K562 (cell line): Measurements from ENCODE around the gene OTOP3. TPM values are rescaled to one million over a fixed set of nuclear protein-coding genes. Genes with fewer than 3 reads are reported as not detected.
A peak's percentile ranks its signal among the peaks of the same experiment; 100 is the strongest.

Experiments
- ATAC-seq: fragments of 200-7000 bp; cut with Tn5 transposase; 3 replicates; pipeline ENCODE4 v1.9.1; 2020; ENCODE audit warnings: moderate library complexity
- BruUV-seq: library from RNA; stranded (reverse); fragments of 400-500 nt; replicated peaks from 2 replicates; lab custom pipeline; 2021; lab: Mats Ljungman, UMichigan
- CTCF ChIA-PET: fragments of 300-600 bp; formaldehyde crosslinking; extraction: SDS; loops from one replicate; lab custom pipeline; 2021; ENCODE audit warnings: low intra/inter-chr PET ratio; lab: Yijun Ruan, JAX
- POLR2A ChIA-PET: fragments of 300-600, 350-650 bp; sonication (Branson Sonifier 250); formaldehyde crosslinking; extraction: SDS; loops from one replicate; lab custom pipeline; 2021; ENCODE audit warnings: antibody characterized with exemption, inconsistent platforms; lab: Yijun Ruan, JAX
- DNase-seq, 4 experiments: peaks; one replicate each; pipeline versions ENCODE4 v3.0.0 to v3.0.0-alpha.2; 2011 to 2018; ENCODE audit warnings: low spot score in 3 of 4, mixed read lengths in 3 of 4; ENCODE audit errors: extremely low read depth in 1 of 4
- FAIRE-seq: peaks from 2 replicates; lab custom pipeline; 2011; peaks lifted over from hg19 to GRCh38; lab: Jason Lieb, UNC
- H2AFZ ChIP-seq: 2 replicates; pipeline ENCODE4 v1.6.0; 2011; ENCODE audit warnings: low read depth, low read length, control low read depth, inconsistent platforms
- H3K27ac ChIP-seq: fragments of 200-600 bp; 3 replicates; pipeline ENCODE4 v1.8.0; 2011; ENCODE audit warnings: low read depth, mild to moderate bottlenecking, control low read depth, inconsistent platforms, low read length, moderate library complexity, mixed read lengths; ENCODE audit errors: extremely low read depth
- H3K27me3 ChIP-seq, 2 experiments: fragments of 300-600 bp in 1 of 2; 2 replicates in 1 of 2; 3 replicates in 1 of 2; pipeline versions ENCODE4 v1.6.0 to v1.8.0; 2011; ENCODE audit warnings: inconsistent platforms in 2 of 2, low read length in 2 of 2, mild to moderate bottlenecking in 1 of 2, mixed read lengths in 1 of 2, moderate library complexity in 1 of 2; ENCODE audit not compliant: control insufficient read depth in 2 of 2, insufficient read depth in 2 of 2
- H3K36me3 ChIP-seq: fragments of 300-600 bp; 3 replicates; pipeline ENCODE4 v1.8.0; 2011; ENCODE audit warnings: mild to moderate bottlenecking, low read length, inconsistent platforms; ENCODE audit not compliant: control insufficient read depth, insufficient read depth
- H3K4me1 ChIP-seq, 2 experiments: fragments of 200-600 bp in 1 of 2; replicated peaks in 1 of 2; 2 replicates in 1 of 2; 3 replicates in 1 of 2; pipeline versions ENCODE4 v1.5.1 to v1.8.0; 2011; ENCODE audit warnings: inconsistent platforms in 2 of 2, low read length in 2 of 2, mild to moderate bottlenecking in 1 of 2, mixed read lengths in 1 of 2, moderate library complexity in 1 of 2; ENCODE audit not compliant: control insufficient read depth in 2 of 2, insufficient read depth in 2 of 2
- H3K4me2 ChIP-seq: 2 replicates; pipeline ENCODE4 v1.6.1; 2011; ENCODE audit warnings: low read length, control low read depth, inconsistent platforms, mixed read lengths; ENCODE audit not compliant: insufficient read depth
- H3K4me3 ChIP-seq: fragments of 200-600 bp; sonication (generic), shearing (Covaris generic); 2 replicates; pipeline ENCODE4 v1.5.1; 2016; ENCODE audit warnings: control low read depth, inconsistent platforms
- H3K79me2 ChIP-seq: fragments of 200-600 bp; 3 replicates; pipeline ENCODE4 v1.8.0; 2011; ENCODE audit warnings: low read length, inconsistent platforms; ENCODE audit not compliant: control insufficient read depth, insufficient read depth
- H3K9ac ChIP-seq, 2 experiments: 2 replicates each; pipeline versions ENCODE4 v1.6.0 to v1.6.1; 2011; ENCODE audit warnings: low read depth in 2 of 2, low read length in 2 of 2, control low read depth in 1 of 2, inconsistent platforms in 1 of 2, mild to moderate bottlenecking in 1 of 2, mixed read lengths in 1 of 2; ENCODE audit not compliant: insufficient read depth in 1 of 2
- H3K9me1 ChIP-seq: one replicate; pipeline ENCODE4 v1.6.0; 2011; ENCODE audit warnings: inconsistent platforms, mild to moderate bottlenecking, low read length, moderate library complexity; ENCODE audit not compliant: control insufficient read depth, insufficient read depth
- H3K9me3 ChIP-seq: replicated peaks from 2 replicates; pipeline ENCODE4 v1.5.1; 2011; ENCODE audit warnings: low read depth, low read length, inconsistent platforms; ENCODE audit not compliant: control insufficient read depth, insufficient read depth
- H4K20me1 ChIP-seq: replicated peaks from 2 replicates; pipeline ENCODE4 v1.6.1; 2011; ENCODE audit warnings: low read length, inconsistent platforms, mixed read lengths; ENCODE audit not compliant: control insufficient read depth, insufficient read depth
- ARHGAP35 ChIP-seq: fragments of 450-650 bp; IDR thresholded peaks from 2 replicates; pipeline ENCODE4 v1.6.1; 2018; ENCODE audit not compliant: partially characterized antibody
- BRD9 ChIP-seq: fragments of 450-650 bp; IDR thresholded peaks from 2 replicates; pipeline ENCODE4 v1.6.1; 2018; ENCODE audit warnings: low read depth; ENCODE audit not compliant: partially characterized antibody
- ILF3 ChIP-seq: fragments of 450-650 bp; IDR thresholded peaks from 2 replicates; pipeline ENCODE4 v1.6.1; 2018; ENCODE audit warnings: antibody characterized with exemption, mild to moderate bottlenecking, moderate library complexity, borderline replicate concordance
- MYNN ChIP-seq, 2 experiments: sonication (generic); formaldehyde crosslinking in 1 of 2; IDR thresholded peaks; 2 replicates each; pipeline versions ENCODE4 v1.5.0 to v1.6.1; 2016 to 2020; ENCODE audit warnings: antibody characterized with exemption in 1 of 2, missing genetic modification reagents in 1 of 2
- NR4A1 ChIP-seq, 2 experiments: fragments of 250-450 bp in 1 of 2; fragments of 450-650 bp in 1 of 2; sonication (Bioruptor Pico) in 1 of 2; IDR thresholded peaks; 2 replicates each; pipeline versions ENCODE4 v1.4.0 to v1.6.1; 2016 to 2020; ENCODE audit warnings: mild to moderate bottlenecking in 2 of 2, missing compliant biosample characterization in 1 of 2, missing genetic modification characterization in 1 of 2, moderate library complexity in 1 of 2
- RBM34 ChIP-seq: fragments of 200-400 bp; formaldehyde crosslinking; IDR thresholded peaks from 2 replicates; pipeline ENCODE4 v1.6.1; 2018; ENCODE audit warnings: low read length, borderline replicate concordance; ENCODE audit not compliant: insufficient read depth
- RBM39 ChIP-seq: fragments of 200-400 bp; formaldehyde crosslinking; optimal IDR thresholded peaks from 2 replicates; pipeline ENCODE3; 2018; ENCODE audit warnings: low read depth, low read length
- SMAD1 ChIP-seq: fragments of 150-350 bp; IDR thresholded peaks from 2 replicates; pipeline ENCODE4 v1.6.1; 2014; ENCODE audit warnings: low read length, low read depth; ENCODE audit not compliant: partially characterized antibody
- TFAM ChIP-seq: fragments of 250-450 bp; sonication (Bioruptor Pico); conservative IDR thresholded peaks from 2 replicates; pipeline ENCODE4 v1.5.0; 2021; ENCODE audit warnings: mild to moderate bottlenecking, moderate library complexity
- WGBS: fragments of 100-300 bp; shearing (Covaris generic); methylation state at CpG from one replicate; pipeline ENCODE4 v1.1.6; 2016; ENCODE audit warnings: low coverage, mixed read lengths; ENCODE audit not compliant: insufficient coverage; ENCODE audit errors: missing lambda C conversion rate; 5-methylcytosine and 5-hydroxymethylcytosine counted together
- in situ Hi-C: fragments of 300-500 bp; cut with MboI; formaldehyde crosslinking; loops from 4 replicates; pipeline ENCODE4 v1.15.0; 2018; ENCODE audit warnings: inconsistent platforms, mixed read lengths
- intact Hi-C: fragments of 100-400 bp; cut with micrococcal nuclease; formaldehyde crosslinking; loops from 2 replicates; pipeline ENCODE4 v1.14.2; 2022
- polyA plus RNA-seq, 8 experiments: library from polyadenylated mRNA; depleted of rRNA in 4 of 8; stranded (reverse) in 5 of 8; unstranded in 3 of 8; fragments of >200 nt; fragmentation: Nextera tagmentation in 2 of 8; fragmentation: Illumina TruSeq in 1 of 8; extraction: Ambion mirVana in 2 of 8; extraction: Trizol in 1 of 8; gene quantifications; 2 replicates each; pipeline versions ENCODE4 v1.2.1 to v1.2.3, GENCODE V29; 2011 to 2014; ENCODE audit warnings: inconsistent platforms in 1 of 8, missing spikeins in 1 of 8
- total RNA-seq, 7 experiments: library from RNA; depleted of rRNA in 6 of 7; stranded (reverse); fragments of >200 nt in 6 of 7; fragmentation: Illumina TruSeq in 2 of 7; extraction: Trizol in 2 of 7; gene quantifications; 2 replicates each; pipeline versions ENCODE4 v1.2.1 to v1.2.3, GENCODE V29; 2011 to 2021; ENCODE audit warnings: low replicate concordance in 1 of 7
- TF ChIP-seq, protein P1 (sequence below): fragments of 450-650 bp; IDR thresholded peaks from 2 replicates; pipeline ENCODE4 v1.6.1; 2016

Gene OTOP3
- total and polyA plus RNA-seq, 9 of the 15 experiments (the other 6 are each of a cell fraction or from before 2014, with no cell fraction given) = not detected

DNA sequence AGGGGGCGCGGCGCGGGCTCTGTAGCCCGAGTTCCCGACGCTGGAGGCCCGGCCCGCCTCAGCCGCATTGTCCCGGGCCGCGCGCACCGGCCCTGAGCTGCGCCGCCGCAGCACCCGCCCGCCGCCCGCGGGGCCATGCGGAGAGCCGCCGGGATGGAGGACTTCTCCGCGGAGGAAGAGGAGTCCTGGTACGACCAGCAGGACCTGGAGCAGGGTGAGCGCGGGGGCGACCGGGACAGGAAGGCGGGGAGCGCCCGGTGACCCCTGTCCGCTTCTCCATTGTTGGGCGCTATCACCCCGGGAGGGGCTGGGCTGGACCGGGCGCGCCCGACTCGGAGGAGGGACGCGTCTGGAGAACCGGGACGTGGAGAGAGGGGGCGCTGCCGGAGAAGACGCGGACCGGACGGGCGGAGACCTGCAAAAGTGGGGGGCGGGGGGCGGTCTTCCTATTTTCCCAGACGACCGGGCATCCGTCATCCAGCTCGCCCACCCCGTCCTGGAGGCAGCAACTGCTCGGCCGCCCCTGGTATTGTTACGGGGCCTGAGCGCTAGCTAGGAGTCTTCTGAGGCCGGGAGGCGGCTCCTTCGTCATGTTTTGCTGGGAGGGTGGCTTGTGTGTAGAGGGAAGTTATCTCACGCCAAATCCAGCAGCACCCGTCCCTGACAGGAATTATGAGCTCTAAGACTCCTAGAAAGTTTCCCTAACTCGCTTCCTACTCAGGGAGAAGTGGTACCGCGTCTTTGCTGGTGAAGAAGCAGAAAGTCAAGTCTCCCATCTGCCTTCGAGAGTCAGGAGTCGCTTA lies 52.4 kb downstream of the OTOP3 start (continued):
- TF ChIP-seq SMAD1 = no peak
- no peak for TF ChIP-seq ARHGAP35
- TF ChIP-seq MYNN (IDR thresholded peaks at IDR 0.05) = no peak
- no peak for TF ChIP-seq MYNN (CRISPR knock-in tag; IDR thresholded peaks at IDR 0.05)
- TF ChIP-seq, all 486 proteins: peak for 66

DNA sequence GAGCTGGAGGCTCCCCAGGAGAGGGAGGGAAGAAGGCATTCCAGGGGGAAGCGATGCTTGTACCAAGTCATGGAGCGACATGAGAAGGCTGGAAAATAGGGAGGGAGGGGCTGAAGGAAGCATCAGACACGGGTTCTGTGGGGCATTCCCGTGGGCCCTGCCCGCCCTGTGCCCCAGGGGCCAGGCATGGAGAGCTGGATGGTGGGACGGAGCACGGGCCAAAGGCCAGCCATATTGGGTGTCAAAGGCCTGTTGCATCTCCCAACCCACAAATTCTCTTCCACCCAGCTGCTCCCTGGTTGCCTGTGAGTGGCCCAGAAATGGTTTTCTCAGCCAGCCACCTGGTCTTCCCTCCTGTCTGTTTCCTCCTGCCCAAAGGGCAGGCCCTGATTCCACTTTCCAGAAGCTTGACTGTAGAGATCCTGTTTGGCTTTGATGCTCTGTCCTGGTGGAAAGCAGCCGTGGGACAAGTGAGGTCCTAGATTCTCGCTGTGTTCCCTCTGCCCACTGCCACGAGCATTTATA lies 54.9 kb downstream of the OTOP3 start:
- peaks cover 7% of the 10 kb centered on the region; the same call in 1 of the 2 replicates for H4K20me1 ChIP-seq
- POLR2A ChIA-PET = interaction anchor here (1.0 to 6.4 kb wide), 5 partner anchors 11 to 22 kb away, joined by 4 to 56 read pairs (median 5); partner anchors contain the start of gene MRPL58
- no peak overlapping the region for H3K27ac ChIP-seq
- WGBS = 79% methylated on average over 10 of the region's 10 CpGs
- ATAC-seq (no peak), FAIRE-seq (no peak), DNase-seq (no peak)
- peaks cover 12 to 32% of the 10 kb centered on the region in 2 experiments; a peak in 4 of 5 replicates for H3K4me1 ChIP-seq
- CTCF ChIA-PET = no interaction called here
- intact Hi-C loops (no loop called here), in situ Hi-C loops (no loop called here)
- no peaks in the 10 kb centered on the region for H3K27me3 ChIP-seq
- peak overlapping the region in 1 of 2 experiments; percentile 68; a peak in 1 of 4 replicates for H3K9ac ChIP-seq
- TF ChIP-seq RBM39 = no peak
- no peak for TF ChIP-seq BRD9
- TF ChIP-seq RBM34 = no peak
- TF ChIP-seq ILF3 = no peak
- TF ChIP-seq TFAM (CRISPR knock-in tag) = no peak
- TF ChIP-seq NR4A1 (CRISPR knock-in tag; IDR thresholded peaks at IDR 0.05) = no peak
- TF ChIP-seq NR4A1 (tag; IDR thresholded peaks at IDR 0.05) = no peak
- TF ChIP-seq, protein P1, sequence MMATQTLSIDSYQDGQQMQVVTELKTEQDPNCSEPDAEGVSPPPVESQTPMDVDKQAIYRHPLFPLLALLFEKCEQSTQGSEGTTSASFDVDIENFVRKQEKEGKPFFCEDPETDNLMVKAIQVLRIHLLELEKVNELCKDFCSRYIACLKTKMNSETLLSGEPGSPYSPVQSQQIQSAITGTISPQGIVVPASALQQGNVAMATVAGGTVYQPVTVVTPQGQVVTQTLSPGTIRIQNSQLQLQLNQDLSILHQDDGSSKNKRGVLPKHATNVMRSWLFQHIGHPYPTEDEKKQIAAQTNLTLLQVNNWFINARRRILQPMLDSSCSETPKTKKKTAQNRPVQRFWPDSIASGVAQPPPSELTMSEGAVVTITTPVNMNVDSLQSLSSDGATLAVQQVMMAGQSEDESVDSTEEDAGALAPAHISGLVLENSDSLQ = no peak
- BruUV-seq = no TSS peak
- no peak overlapping the region for H2AFZ ChIP-seq
- H3K4me2 ChIP-seq = no peak overlapping the region
- no peaks in the 10 kb centered on the region for H3K9me3 ChIP-seq
- peaks cover 10% of the 10 kb centered on the region; the same call in 2 of the 3 replicates for H3K79me2 ChIP-seq
- H3K9me1 ChIP-seq = no peaks in the 10 kb centered on the region
- H3K36me3 ChIP-seq = no peaks in the 10 kb centered on the region
- no peak overlapping the region for H3K4me3 ChIP-seq
